ENCODE results near the gene DRD4. TPM values are rescaled to one million over a fixed set of nuclear protein-coding genes. Genes with fewer than 3 reads are reported as not detected.

The DRD4 gene
- total and polyA plus RNA-seq, 2 donors (not counting 1 experiment from before 2014, with no cell fraction given) = not detected

DNA sequence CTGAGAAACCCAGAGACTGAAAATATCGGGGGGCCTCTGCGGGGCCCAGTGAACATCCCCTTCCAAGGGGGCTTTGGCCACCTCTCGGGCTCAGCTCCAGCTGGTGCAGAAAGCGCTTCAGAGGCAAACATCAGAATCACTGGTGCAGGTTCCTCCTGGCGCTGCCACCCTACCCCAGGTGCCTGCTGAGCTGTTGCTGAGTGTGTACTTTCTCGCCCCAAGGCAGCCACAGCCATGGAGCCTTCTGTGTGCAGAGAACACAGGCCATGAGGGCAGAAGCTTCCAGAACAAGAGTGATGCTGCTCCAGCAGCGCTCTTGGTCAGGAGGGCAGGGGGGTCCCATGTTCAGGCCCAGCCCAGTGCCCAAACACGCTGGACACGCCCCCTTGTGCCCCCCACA, 6.3 kb downstream of the DRD4 start:
- Histone ChIP-seq H3K79me2 (ENCODE audit: control insufficient read depth, insufficient read depth, low read length) (peaks cover 2% of the 10 kb centered on the region), H3K4me3 (ENCODE audit: control extremely low read depth in 1 of 5, extremely low read depth in 1 of 5, insufficient read depth in 1 of 5, low read depth in 2 of 5, low read length in 4 of 5) (no peak overlapping the region), H3K27ac (ENCODE audit: low read length in 2 of 2) (no peak overlapping the region), H3K9me3 (ENCODE audit: control extremely low read depth in 1 of 3, control insufficient read depth in 2 of 3, insufficient read depth in 1 of 3, low read length in 2 of 3) (no peaks in the 10 kb centered on the region), H3K36me3 (replicated peaks in 1 of 2; ENCODE audit: control extremely low read depth in 1 of 2, control insufficient read depth in 1 of 2, extremely low read depth in 1 of 2, insufficient read depth in 2 of 2, low read length in 1 of 2) (no peaks in the 10 kb centered on the region), H3K9ac (ENCODE audit: low read length) (no peak overlapping the region), H3K4me1 (ENCODE audit: control insufficient read depth in 2 of 2, insufficient read depth in 2 of 2, low read length in 2 of 2) (peaks cover 18 to 23% of the 10 kb centered on the region in 2 donors), H2AFZ (ENCODE audit: insufficient read depth, low read depth, low read length, poor library complexity, severe bottlenecking) (no peak overlapping the region), H3K4me2 (replicated peaks; ENCODE audit: low read depth, low read length, poor library complexity, severe bottlenecking) (no peak overlapping the region), H4K20me1 (ENCODE audit: control insufficient read depth, insufficient read depth, low read length, poor library complexity, severe bottlenecking) (peaks cover 8% of the 10 kb centered on the region), H3K27me3 (replicated peaks in 1 of 4; ENCODE audit: control extremely low read depth in 1 of 4, control insufficient read depth in 3 of 4, insufficient read depth in 4 of 4, low read length in 3 of 4) (peaks cover 0 to 20% (median 8%) of the 10 kb centered on the region in 4 experiments)
- no peak for ATAC-seq (ENCODE audit: low read depth)
- CTCF ChIA-PET = no interaction called here
- Mint-ChIP-seq H3K27ac (no peak overlapping the region), H3K4me1 (peaks cover 17% of the 10 kb centered on the region), H3K27me3 (peaks cover 8% of the 10 kb centered on the region), H3K9me3 (ENCODE audit: insufficient read depth) (no peaks in the 10 kb centered on the region), H3K4me3 (no peak overlapping the region)
- POLR2A ChIA-PET = no interaction called here
- no peak for TF ChIP-seq EZH2 (IDR thresholded peaks at IDR 0.05; ENCODE audit: borderline replicate concordance, insufficient read depth, low read depth, low read length, poor library complexity, severe bottlenecking)
- TF ChIP-seq, protein P1, sequence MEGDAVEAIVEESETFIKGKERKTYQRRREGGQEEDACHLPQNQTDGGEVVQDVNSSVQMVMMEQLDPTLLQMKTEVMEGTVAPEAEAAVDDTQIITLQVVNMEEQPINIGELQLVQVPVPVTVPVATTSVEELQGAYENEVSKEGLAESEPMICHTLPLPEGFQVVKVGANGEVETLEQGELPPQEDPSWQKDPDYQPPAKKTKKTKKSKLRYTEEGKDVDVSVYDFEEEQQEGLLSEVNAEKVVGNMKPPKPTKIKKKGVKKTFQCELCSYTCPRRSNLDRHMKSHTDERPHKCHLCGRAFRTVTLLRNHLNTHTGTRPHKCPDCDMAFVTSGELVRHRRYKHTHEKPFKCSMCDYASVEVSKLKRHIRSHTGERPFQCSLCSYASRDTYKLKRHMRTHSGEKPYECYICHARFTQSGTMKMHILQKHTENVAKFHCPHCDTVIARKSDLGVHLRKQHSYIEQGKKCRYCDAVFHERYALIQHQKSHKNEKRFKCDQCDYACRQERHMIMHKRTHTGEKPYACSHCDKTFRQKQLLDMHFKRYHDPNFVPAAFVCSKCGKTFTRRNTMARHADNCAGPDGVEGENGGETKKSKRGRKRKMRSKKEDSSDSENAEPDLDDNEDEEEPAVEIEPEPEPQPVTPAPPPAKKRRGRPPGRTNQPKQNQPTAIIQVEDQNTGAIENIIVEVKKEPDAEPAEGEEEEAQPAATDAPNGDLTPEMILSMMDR (IDR thresholded peaks at IDR 0.05) = no peak
- intact Hi-C loops (cut with micrococcal nuclease) = no loop called here
- DNase-seq = no peak
- WGBS (ENCODE audit: insufficient coverage) = 87% methylated on average over 9 of the region's 9 CpGs

DNA sequence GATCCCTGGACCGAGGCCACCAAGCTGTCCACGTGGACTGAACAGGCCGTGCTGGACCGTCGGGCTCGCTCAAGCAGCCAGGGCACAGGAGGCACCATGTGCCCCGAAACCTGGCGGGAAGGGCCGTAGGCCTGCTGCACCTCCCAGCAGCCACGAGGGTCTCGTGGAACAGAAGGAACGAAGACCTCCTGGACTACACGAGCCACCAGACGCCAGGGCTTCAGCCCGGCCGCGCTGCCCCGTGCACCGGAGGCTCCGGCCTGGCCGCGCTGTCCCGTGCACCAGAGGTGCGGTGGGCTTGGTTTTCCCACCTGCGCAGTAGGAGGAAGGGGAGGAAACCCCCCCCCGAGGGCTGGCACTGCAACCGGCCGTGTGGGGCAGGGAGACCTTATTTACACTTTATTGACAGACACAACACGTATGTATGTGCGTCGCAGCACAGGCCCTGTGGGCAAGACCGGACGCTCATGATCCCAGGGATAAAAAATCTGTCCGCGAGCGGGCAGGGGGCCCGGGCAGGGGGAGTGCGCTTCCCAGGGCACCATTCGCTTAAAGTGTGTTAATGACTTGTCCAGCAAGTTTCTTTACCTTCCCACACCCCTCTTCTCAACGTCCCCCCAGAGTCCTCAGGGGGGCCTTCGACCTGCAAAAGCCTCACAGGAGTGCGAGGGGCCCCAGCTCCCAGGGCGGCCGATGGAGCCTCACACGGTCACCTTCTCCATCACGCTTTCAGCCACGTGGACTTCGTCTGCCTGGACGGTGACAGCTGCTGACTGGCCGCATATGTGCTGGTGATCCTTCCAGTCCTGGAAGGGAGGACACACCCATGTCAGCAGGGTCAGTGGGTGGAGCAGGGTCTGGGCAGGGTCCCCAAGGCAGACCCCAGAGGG, 7.0 kb downstream of the DRD4 start:
- intact Hi-C loops (cut with micrococcal nuclease) = no loop called here
- H3K4me3 Mint-ChIP-seq = no peak overlapping the region
- Histone ChIP-seq H3K9me3 (ENCODE audit: control extremely low read depth in 1 of 3, control insufficient read depth in 2 of 3, insufficient read depth in 1 of 3, low read length in 2 of 3) (no peaks in the 10 kb centered on the region), H3K36me3 (replicated peaks in 1 of 2; ENCODE audit: control extremely low read depth in 1 of 2, control insufficient read depth in 1 of 2, extremely low read depth in 1 of 2, insufficient read depth in 2 of 2, low read length in 1 of 2) (no peaks in the 10 kb centered on the region), H3K27me3 (replicated peaks in 1 of 4; ENCODE audit: control extremely low read depth in 1 of 4, control insufficient read depth in 3 of 4, insufficient read depth in 4 of 4, low read length in 3 of 4) (peaks cover 0 to 13% (median 4%) of the 10 kb centered on the region in 4 experiments), H3K79me2 (ENCODE audit: control insufficient read depth, insufficient read depth, low read length) (peaks cover 2% of the 10 kb centered on the region), H3K4me2 (replicated peaks; ENCODE audit: low read depth, low read length, poor library complexity, severe bottlenecking) (no peak overlapping the region), H3K27ac (ENCODE audit: low read length in 2 of 2) (no peak overlapping the region), H2AFZ (ENCODE audit: insufficient read depth, low read depth, low read length, poor library complexity, severe bottlenecking) (no peak overlapping the region), H3K4me1 (ENCODE audit: control insufficient read depth in 2 of 2, insufficient read depth in 2 of 2, low read length in 2 of 2) (peaks cover 15 to 20% of the 10 kb centered on the region in 2 donors), H4K20me1 (ENCODE audit: control insufficient read depth, insufficient read depth, low read length, poor library complexity, severe bottlenecking) (peaks cover 5% of the 10 kb centered on the region), H3K4me3 (ENCODE audit: control extremely low read depth in 1 of 5, extremely low read depth in 1 of 5, insufficient read depth in 1 of 5, low read depth in 2 of 5, low read length in 4 of 5) (no peak overlapping the region), H3K9ac (ENCODE audit: low read length) (no peak overlapping the region)
- H3K4me1 Mint-ChIP-seq = peaks cover 14% of the 10 kb centered on the region
- DNase-seq (no peak), ATAC-seq (ENCODE audit: low read depth) (no peak)
- no peak overlapping the region for H3K27ac Mint-ChIP-seq
- H3K27me3 Mint-ChIP-seq = peaks cover 4% of the 10 kb centered on the region
- TF ChIP-seq, protein P1 (IDR thresholded peaks at IDR 0.05) = no peak
- TF ChIP-seq EZH2 (IDR thresholded peaks at IDR 0.05; ENCODE audit: borderline replicate concordance, insufficient read depth, low read depth, low read length, poor library complexity, severe bottlenecking) = no peak
- 97% methylated on average over 46 of the region's 50 CpGs for WGBS (ENCODE audit: insufficient coverage)
- ChIA-PET POLR2A (no interaction called here), CTCF (no interaction called here)
- no peaks in the 10 kb centered on the region for H3K9me3 Mint-ChIP-seq (ENCODE audit: insufficient read depth)

Data from B cell (primary cell).